SK-N-SH treated with all-trans-retinoic acid at 6 μM for 48 hours (cell line): Measurements from ENCODE around the gene TRAPPC2L.

ENCODE experiments used
- RARB ChIP-seq: fragments of 250-450 bp; sonication (Bioruptor Pico); IDR thresholded peaks from 2 replicates; pipeline ENCODE4 v1.8.0; 2021; ENCODE audit warnings: mild to moderate bottlenecking, moderate library complexity
- TCF4 ChIP-seq: fragments of 250-450 bp; sonication (Bioruptor Pico); IDR thresholded peaks from 2 replicates; pipeline ENCODE4 v1.8.0; 2021; ENCODE audit warnings: mild to moderate bottlenecking, moderate library complexity, borderline replicate concordance
- TSHZ2 ChIP-seq: fragments of 250-450 bp; sonication (Bioruptor Pico); IDR thresholded peaks from 2 replicates; pipeline ENCODE4 v1.5.0; 2020; ENCODE audit warnings: mild to moderate bottlenecking, moderate library complexity
- ZFP30 ChIP-seq: fragments of 450-650 bp; formaldehyde crosslinking; IDR thresholded peaks from 2 replicates; pipeline ENCODE4 v1.5.0; 2022; ENCODE audit warnings: mild to moderate bottlenecking, moderate library complexity

GRCh38 chr16:88820385-88821025, 36.4 kb upstream of the TRAPPC2L start:
- no peak for TF ChIP-seq TSHZ2 (CRISPR knock-in tag)
- TF ChIP-seq ZFP30 (CRISPR knock-in tag), result no peak
- TF ChIP-seq TCF4 (CRISPR knock-in tag), result no peak
- TF ChIP-seq RARB (CRISPR knock-in tag), result no peak
